Measurements from ENCODE around the gene FLRT3. TPM values are rescaled to one million over a fixed set of nuclear protein-coding genes. Genes with fewer than 3 reads are reported as not detected.

FLRT3 gene
- total and polyA plus RNA-seq, 2 experiments from 2014 or later = 98.6 to 141 TPM

DNA sequence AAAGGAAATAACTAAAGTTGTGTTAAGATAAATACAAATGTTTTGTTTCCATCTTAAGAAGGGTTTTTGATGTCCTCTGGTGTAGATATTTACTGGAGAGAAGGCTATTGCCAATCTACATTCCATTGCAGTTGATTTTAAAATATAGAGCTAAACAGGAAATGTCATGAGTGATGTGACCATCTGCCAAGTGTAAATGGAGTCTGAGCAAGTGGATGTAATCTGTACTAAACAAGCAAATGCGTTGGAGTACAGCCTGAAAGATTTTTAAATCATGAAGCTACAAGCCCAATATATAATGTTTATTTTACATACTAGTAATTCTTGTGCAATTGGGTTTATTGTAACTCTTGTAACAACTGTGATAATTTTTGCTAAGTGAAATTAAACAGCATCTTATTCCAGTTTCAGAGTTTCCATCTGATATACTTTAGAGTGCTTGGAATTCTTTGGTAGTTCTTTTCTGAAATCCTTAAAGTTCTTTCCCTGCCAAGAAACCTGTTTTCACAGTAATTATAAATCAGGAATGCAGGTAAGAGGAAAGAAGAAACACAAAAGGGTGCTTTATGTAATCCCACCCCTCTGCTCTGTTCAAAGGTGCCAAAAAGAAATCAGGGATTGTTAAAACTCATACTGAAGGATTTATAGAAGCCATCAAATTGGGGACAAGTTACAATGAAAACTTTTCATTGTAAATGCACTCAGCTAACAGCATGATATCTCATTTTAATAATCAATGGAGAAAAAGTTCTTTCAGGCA is 47.2 kb upstream of the FLRT3 start:
- Histone ChIP-seq H3K9me2 (replicated peaks; ENCODE audit: insufficient read depth) (no peaks in the 10 kb centered on the region), H3K79me2 (no peaks in the 10 kb centered on the region), H3K4me3 (no peak overlapping the region), H3K4me2 (peak overlapping the region; percentile 4), H3K36me3 (replicated peaks; ENCODE audit: insufficient read depth, low read depth) (no peaks in the 10 kb centered on the region), H4K20me1 (ENCODE audit: insufficient read depth, poor library complexity, severe bottlenecking) (no peaks in the 10 kb centered on the region), H3K27me3 (no peaks in the 10 kb centered on the region), H3K4me1 (ENCODE audit: insufficient read depth) (no peaks in the 10 kb centered on the region), H3K27ac (peak overlapping the region; percentile 16), H2AFZ (no peak overlapping the region), H3K9me3 (ENCODE audit: low read depth) (no peaks in the 10 kb centered on the region)
- WGBS (ENCODE audit: low lambda C conversion rate, missing lambda C conversion rate) = 30% methylated on average over 1 of the region's 1 CpG
- DNase-seq (ENCODE audit: low spot score) = peak; percentile 13
- TF ChIP-seq EZH2 (IDR thresholded peaks at IDR 0.05; ENCODE audit: borderline replicate concordance) (no peak), EZH2phosphoT487 (IDR thresholded peaks at IDR 0.05; ENCODE audit: low read depth, severe bottlenecking, unreplicated experiment) (no peak)
- TF ChIP-seq, protein P1, sequence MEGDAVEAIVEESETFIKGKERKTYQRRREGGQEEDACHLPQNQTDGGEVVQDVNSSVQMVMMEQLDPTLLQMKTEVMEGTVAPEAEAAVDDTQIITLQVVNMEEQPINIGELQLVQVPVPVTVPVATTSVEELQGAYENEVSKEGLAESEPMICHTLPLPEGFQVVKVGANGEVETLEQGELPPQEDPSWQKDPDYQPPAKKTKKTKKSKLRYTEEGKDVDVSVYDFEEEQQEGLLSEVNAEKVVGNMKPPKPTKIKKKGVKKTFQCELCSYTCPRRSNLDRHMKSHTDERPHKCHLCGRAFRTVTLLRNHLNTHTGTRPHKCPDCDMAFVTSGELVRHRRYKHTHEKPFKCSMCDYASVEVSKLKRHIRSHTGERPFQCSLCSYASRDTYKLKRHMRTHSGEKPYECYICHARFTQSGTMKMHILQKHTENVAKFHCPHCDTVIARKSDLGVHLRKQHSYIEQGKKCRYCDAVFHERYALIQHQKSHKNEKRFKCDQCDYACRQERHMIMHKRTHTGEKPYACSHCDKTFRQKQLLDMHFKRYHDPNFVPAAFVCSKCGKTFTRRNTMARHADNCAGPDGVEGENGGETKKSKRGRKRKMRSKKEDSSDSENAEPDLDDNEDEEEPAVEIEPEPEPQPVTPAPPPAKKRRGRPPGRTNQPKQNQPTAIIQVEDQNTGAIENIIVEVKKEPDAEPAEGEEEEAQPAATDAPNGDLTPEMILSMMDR (IDR thresholded peaks at IDR 0.05; ENCODE audit: poor library complexity) = no peak

DNA sequence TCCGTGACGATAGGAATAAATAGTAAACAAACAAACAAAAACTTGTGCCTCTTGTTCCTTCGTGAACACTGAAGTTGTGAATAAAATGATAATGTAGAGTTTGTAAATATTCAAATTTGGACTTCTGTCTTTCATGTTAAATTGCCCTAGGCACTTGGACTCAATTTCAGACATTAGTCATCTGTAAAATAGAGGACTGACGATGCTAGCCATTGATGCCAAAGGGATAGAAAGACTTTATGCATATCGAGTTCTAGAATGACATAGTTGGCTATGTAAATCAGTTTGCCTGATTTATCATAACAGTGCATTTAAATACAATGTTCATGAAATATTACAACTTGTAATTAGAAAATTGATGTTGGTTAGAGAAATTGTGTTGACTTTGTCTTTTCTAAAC is 45.9 kb upstream of the FLRT3 start:
- Histone ChIP-seq H2AFZ (no peak overlapping the region), H3K4me3 (no peak overlapping the region), H3K79me2 (no peaks in the 10 kb centered on the region), H3K9me2 (replicated peaks; ENCODE audit: insufficient read depth) (no peaks in the 10 kb centered on the region), H3K27me3 (no peaks in the 10 kb centered on the region), H3K4me1 (ENCODE audit: insufficient read depth) (no peaks in the 10 kb centered on the region), H4K20me1 (ENCODE audit: insufficient read depth, poor library complexity, severe bottlenecking) (no peaks in the 10 kb centered on the region), H3K36me3 (replicated peaks; ENCODE audit: insufficient read depth, low read depth) (no peaks in the 10 kb centered on the region), H3K27ac (peak overlapping the region; percentile 3), H3K9me3 (ENCODE audit: low read depth) (no peaks in the 10 kb centered on the region), H3K4me2 (no peak overlapping the region)
- TF ChIP-seq, protein P1 (IDR thresholded peaks at IDR 0.05; ENCODE audit: poor library complexity) = no peak
- TF ChIP-seq EZH2phosphoT487 (IDR thresholded peaks at IDR 0.05; ENCODE audit: low read depth, severe bottlenecking, unreplicated experiment) = no peak
- TF ChIP-seq EZH2 (IDR thresholded peaks at IDR 0.05; ENCODE audit: borderline replicate concordance) = no peak
- no peak for DNase-seq (ENCODE audit: low spot score)
- 71% methylated on average over 5 of the region's 5 CpGs for WGBS (ENCODE audit: low lambda C conversion rate, missing lambda C conversion rate)

DNA sequence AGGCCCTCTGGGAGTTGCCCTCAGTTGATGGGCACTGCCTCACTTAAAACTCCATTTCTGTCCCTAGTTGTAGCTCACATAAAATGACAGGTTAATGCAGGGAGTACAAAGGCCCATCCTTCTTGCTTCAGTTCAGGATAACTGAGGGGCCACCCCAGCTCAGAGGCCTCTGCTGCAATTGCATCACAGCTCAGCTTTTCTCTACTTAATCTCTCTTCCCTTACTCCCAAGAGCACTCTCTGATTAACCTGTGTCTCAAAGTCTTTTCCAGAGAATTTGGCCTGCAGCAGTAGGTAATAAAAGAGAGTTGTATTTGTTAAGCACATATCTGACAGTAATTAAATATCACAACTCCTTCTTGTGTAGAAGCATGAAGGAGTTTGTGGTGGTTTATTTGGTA is 40.9 kb upstream of the FLRT3 start:
- TF ChIP-seq EZH2 (IDR thresholded peaks at IDR 0.05; ENCODE audit: borderline replicate concordance) (no peak), EZH2phosphoT487 (IDR thresholded peaks at IDR 0.05; ENCODE audit: low read depth, severe bottlenecking, unreplicated experiment) (no peak)
- TF ChIP-seq, protein P1 (IDR thresholded peaks at IDR 0.05; ENCODE audit: poor library complexity) = no peak
- Histone ChIP-seq H3K4me3 (no peak overlapping the region), H3K79me2 (no peaks in the 10 kb centered on the region), H3K9me3 (ENCODE audit: low read depth) (no peaks in the 10 kb centered on the region), H3K36me3 (replicated peaks; ENCODE audit: insufficient read depth, low read depth) (no peaks in the 10 kb centered on the region), H3K4me1 (ENCODE audit: insufficient read depth) (peaks cover 7% of the 10 kb centered on the region), H4K20me1 (ENCODE audit: insufficient read depth, poor library complexity, severe bottlenecking) (no peaks in the 10 kb centered on the region), H3K9me2 (replicated peaks; ENCODE audit: insufficient read depth) (no peaks in the 10 kb centered on the region), H3K27ac (no peak overlapping the region), H3K4me2 (no peak overlapping the region), H2AFZ (no peak overlapping the region), H3K27me3 (no peaks in the 10 kb centered on the region)
- DNase-seq (ENCODE audit: low spot score) = peak; percentile 43
